Esophagus muscularis mucosa (tissue), 4 donors: ENCODE data around the gene PLSCR4. TPM values are rescaled to one million over a fixed set of nuclear protein-coding genes. Genes with fewer than 3 reads are reported as not detected.

Source experiments
- DNase-seq: peaks from one replicate; pipeline ENCODE4 v3.0.0-alpha.2; 2017; ENCODE audit errors: extremely low spot score
- H3K27ac ChIP-seq, 4 donors: fragments of 200-600 bp; sonication (generic); replicated peaks in 1 of 4; 1 replicate in 3 of 4; 2 replicates in 1 of 4; pipeline ENCODE4 v1.5.1; 2016 to 2019; ENCODE audit warnings: mild to moderate bottlenecking in 1 of 4
- H3K27me3 ChIP-seq, 4 donors: fragments of 200-600 bp; sonication (generic); one replicate each; pipeline versions ENCODE4 v1.5.1 to v1.6.0; 2016 to 2019
- H3K36me3 ChIP-seq, 4 donors: fragments of 200-600 bp; sonication (generic); one replicate each; pipeline ENCODE4 v1.5.1; 2016 to 2019
- H3K4me1 ChIP-seq, 4 donors: fragments of 200-600 bp; sonication (generic); one replicate each; pipeline ENCODE4 v1.5.1; 2016 to 2019
- H3K4me3 ChIP-seq, 4 donors: fragments of 200-600 bp; sonication (generic); 1 replicate in 2 of 4; 2 replicates in 2 of 4; pipeline ENCODE4 v1.5.1; 2016 to 2019; ENCODE audit warnings: mild to moderate bottlenecking in 4 of 4, moderate library complexity in 1 of 4
- H3K9me3 ChIP-seq, 4 donors: fragments of 200-600 bp; sonication (generic); 1 replicate in 3 of 4; 2 replicates in 1 of 4; pipeline ENCODE4 v1.5.1; 2016 to 2019
- EP300 ChIP-seq: sonication (generic); formaldehyde crosslinking; IDR thresholded peaks from one replicate; pipeline ENCODE4 v1.6.1; 2017; ENCODE audit warnings: antibody characterized with exemption
- POLR2A ChIP-seq: fragments of 450-650 bp; IDR thresholded peaks from one replicate; pipeline ENCODE4 v1.6.1; 2017; ENCODE audit warnings: antibody characterized with exemption, moderate library complexity, mild to moderate bottlenecking, low read depth
- POLR2AphosphoS5 ChIP-seq, 2 donors: sonication (generic); formaldehyde crosslinking; IDR thresholded peaks; one replicate each; pipeline ENCODE4 v1.6.1; 2017; ENCODE audit warnings: antibody characterized with exemption in 2 of 2
- WGBS: methylation state at CpG from one replicate; pipeline ENCODE4 v1.1.5; 2018; 5-methylcytosine and 5-hydroxymethylcytosine counted together
- intact Hi-C: fragments of 100-400 bp; cut with DNase I; formaldehyde crosslinking; loops from one replicate; pipeline ENCODE4 v1.15.1; 2023
- total RNA-seq, 4 donors: library from RNA; depleted of rRNA; stranded (reverse); fragments of >200 nt; gene quantifications; one replicate each; pipeline versions ENCODE4 v1.1.0 to v1.2.1, GENCODE V29; 2016
- TF ChIP-seq, protein P1 (sequence below), 3 experiments: fragments of 200-600 bp in 2 of 3; fragments of 450-650 bp in 1 of 3; sonication (generic) in 2 of 3; IDR thresholded peaks; one replicate each; pipeline ENCODE4 v1.5.1; 2017 to 2019; ENCODE audit warnings: antibody characterized with exemption in 3 of 3, mild to moderate bottlenecking in 2 of 3, moderate library complexity in 1 of 3

PLSCR4 gene
- total RNA-seq, 4 donors from 2014 or later, result 43.5 to 71.4 (median 63.0) TPM

DNA sequence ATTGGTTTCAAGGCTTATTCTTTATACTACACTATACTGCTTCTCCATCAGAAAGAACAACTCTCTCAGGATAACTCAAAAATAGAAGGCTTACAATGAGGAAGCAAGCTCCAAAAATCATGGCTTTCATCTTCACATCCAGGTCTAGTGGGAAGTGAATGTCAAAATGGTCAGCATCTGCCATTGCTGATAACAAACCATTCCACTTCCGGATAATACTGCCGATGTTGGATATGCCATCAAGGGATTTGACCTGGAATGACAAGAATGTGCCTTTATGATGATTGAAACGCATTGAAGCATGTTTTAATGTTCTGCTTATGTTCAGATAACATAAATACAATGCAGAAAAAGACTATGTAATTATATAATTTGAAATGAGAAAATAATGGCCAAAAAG lies 55.9 kb downstream of the PLSCR4 start:
- no peak for DNase-seq
- TF ChIP-seq, protein P1, sequence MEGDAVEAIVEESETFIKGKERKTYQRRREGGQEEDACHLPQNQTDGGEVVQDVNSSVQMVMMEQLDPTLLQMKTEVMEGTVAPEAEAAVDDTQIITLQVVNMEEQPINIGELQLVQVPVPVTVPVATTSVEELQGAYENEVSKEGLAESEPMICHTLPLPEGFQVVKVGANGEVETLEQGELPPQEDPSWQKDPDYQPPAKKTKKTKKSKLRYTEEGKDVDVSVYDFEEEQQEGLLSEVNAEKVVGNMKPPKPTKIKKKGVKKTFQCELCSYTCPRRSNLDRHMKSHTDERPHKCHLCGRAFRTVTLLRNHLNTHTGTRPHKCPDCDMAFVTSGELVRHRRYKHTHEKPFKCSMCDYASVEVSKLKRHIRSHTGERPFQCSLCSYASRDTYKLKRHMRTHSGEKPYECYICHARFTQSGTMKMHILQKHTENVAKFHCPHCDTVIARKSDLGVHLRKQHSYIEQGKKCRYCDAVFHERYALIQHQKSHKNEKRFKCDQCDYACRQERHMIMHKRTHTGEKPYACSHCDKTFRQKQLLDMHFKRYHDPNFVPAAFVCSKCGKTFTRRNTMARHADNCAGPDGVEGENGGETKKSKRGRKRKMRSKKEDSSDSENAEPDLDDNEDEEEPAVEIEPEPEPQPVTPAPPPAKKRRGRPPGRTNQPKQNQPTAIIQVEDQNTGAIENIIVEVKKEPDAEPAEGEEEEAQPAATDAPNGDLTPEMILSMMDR (IDR thresholded peaks at IDR 0.05), result no peak
- TF ChIP-seq POLR2A, result no peak
- no peak for TF ChIP-seq EP300
- TF ChIP-seq POLR2AphosphoS5 (IDR thresholded peaks at IDR 0.05), result no peak
- Histone ChIP-seq H3K36me3 (peaks cover 0 to 33% (median 8%) of the 10 kb centered on the region in 4 donors), H3K27me3 (no peaks in the 10 kb centered on the region), H3K4me1 (peaks cover 4 to 24% (median 21%) of the 10 kb centered on the region in 4 donors), H3K9me3 (no peaks in the 10 kb centered on the region), H3K27ac (peak overlapping the region in 2 of 4 donors; percentile 10 to 35), H3K4me3 (no peak overlapping the region)
- WGBS, result 61% methylated on average over 3 of the region's 3 CpGs
- intact Hi-C loops, result no loop called here

DNA sequence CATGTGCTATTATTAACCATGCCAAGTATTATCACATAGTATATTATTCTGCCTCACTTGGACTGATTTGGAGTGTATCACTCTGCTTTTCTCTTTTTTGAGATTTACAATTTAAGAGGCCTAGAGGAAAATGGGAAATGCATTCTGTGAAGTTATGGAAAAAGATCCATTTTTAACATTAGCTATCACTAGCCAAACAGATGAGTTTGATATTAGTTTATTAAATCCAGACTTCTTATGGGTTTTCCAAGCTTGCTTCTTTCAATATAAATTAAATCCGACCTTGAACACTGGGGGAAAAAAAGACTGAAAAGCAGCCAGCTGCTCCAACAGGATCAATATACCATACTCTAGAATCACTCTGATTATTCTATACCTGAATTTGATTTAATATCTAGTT lies 59.9 kb downstream of the PLSCR4 start:
- intact Hi-C loops, result no loop called here
- H3K27me3 ChIP-seq, result no peaks in the 10 kb centered on the region
- H3K9me3 ChIP-seq, result no peaks in the 10 kb centered on the region
- no peak overlapping the region for H3K27ac ChIP-seq
- peaks cover 4 to 28% (median 25%) of the 10 kb centered on the region in 4 donors for H3K4me1 ChIP-seq
- peaks cover 0 to 25% (median 9%) of the 10 kb centered on the region in 4 donors for H3K36me3 ChIP-seq
- TF ChIP-seq EP300, result no peak
- no peak for TF ChIP-seq POLR2AphosphoS5 (IDR thresholded peaks at IDR 0.05)
- H3K4me3 ChIP-seq, result no peak overlapping the region
- 79% methylated on average over 1 of the region's 1 CpG for WGBS
- DNase-seq, result no peak

DNA sequence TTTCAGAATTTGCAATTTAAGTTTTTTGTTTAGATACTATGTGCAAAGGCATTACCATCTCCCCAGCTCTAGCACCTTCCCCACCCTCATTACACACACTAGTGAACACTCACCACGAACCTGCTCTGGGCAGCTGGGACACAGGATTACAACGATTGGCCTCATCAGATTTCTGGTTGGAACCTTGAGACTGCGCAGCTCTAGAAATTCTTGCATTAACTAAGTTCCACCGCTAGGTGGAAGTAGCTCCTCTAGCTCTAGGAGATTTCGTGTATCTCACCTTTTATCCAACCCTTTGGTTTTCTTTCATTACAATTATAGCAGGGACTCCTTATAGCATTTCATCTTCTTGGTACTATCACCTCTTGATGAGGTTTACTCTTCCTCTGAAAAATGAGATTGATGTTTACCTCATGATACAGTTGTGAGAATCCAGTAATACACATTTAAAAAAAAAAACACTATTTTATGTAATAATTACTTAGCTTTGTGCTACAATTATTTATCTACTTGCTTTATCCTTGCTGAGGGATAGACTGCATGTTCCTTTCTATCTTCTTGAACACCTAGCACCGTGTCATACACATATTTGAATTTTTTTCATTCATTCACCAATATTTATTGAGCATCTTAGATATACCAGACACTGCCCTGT lies 61.3 kb downstream of the PLSCR4 start:
- no peak for DNase-seq
- TF ChIP-seq POLR2A (no peak), POLR2AphosphoS5 (IDR thresholded peaks at IDR 0.05) (no peak)
- TF ChIP-seq, protein P1 (IDR thresholded peaks at IDR 0.05), result peak; percentile 67 to 78 (median 68)

DNA sequence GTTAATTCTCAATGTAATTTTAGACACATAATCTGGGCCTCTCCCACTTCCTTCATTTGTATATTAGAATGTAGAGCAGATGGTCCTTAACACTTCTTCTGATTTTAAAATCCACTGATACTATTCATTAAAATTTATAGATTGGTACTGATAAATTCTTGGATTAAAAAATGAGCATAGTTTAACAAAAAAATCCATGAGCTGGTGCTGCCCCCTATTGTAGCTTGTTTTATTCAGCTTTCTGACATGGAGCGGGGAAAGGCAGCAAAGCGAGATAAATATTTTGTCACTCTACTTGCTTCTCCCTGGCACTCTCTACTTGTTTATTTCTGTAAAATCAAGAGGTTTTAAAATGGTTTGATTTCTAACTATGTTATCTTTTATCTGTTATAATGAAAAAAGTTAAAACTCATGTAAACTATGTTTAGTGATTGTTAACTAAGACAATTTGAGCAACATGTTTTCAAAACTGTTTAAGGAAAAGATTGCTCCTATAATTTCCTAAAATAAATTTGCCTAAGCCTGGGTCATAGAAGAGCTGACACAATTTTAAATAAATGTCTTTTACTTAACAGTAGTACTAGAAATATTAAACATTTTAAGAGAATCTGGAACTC lies 63.5 kb downstream of the PLSCR4 start:
- WGBS, result 31% methylated on average over 2 of the region's 2 CpGs
- DNase-seq, result no peak
- no peak overlapping the region for H3K4me3 ChIP-seq
- peaks cover 0 to 17% (median 15%) of the 10 kb centered on the region in 4 donors for H3K4me1 ChIP-seq
- TF ChIP-seq, protein P1 (IDR thresholded peaks at IDR 0.05), result peak; percentile 59 to 63 (median 61)
- TF ChIP-seq POLR2AphosphoS5 (IDR thresholded peaks at IDR 0.05), result no peak
- no peaks in the 10 kb centered on the region for H3K9me3 ChIP-seq
- intact Hi-C loops, result loop anchor here (1.0 to 10.0 kb wide), 2 partner anchors 123 to 413 kb away; no protein-coding TSS in a partner anchor
- no peaks in the 10 kb centered on the region for H3K27me3 ChIP-seq
- H3K27ac ChIP-seq, result no peak overlapping the region
- H3K36me3 ChIP-seq, result peaks cover 0 to 4% (median 2%) of the 10 kb centered on the region in 4 donors

More for the DNA sequence above, 61.3 kb downstream of the PLSCR4 start:
- Histone ChIP-seq H3K36me3 (peaks cover 0 to 19% (median 9%) of the 10 kb centered on the region in 4 donors), H3K9me3 (no peaks in the 10 kb centered on the region), H3K4me3 (no peak overlapping the region), H3K27ac (no peak overlapping the region), H3K4me1 (peaks cover 0 to 15% (median 14%) of the 10 kb centered on the region in 4 donors), H3K27me3 (no peaks in the 10 kb centered on the region)
- 9% methylated on average over 6 of the region's 6 CpGs for WGBS
- intact Hi-C loops, result loop anchor here (10.0 kb wide), 1 partner anchor 415 kb away; no protein-coding TSS in a partner anchor

DNA sequence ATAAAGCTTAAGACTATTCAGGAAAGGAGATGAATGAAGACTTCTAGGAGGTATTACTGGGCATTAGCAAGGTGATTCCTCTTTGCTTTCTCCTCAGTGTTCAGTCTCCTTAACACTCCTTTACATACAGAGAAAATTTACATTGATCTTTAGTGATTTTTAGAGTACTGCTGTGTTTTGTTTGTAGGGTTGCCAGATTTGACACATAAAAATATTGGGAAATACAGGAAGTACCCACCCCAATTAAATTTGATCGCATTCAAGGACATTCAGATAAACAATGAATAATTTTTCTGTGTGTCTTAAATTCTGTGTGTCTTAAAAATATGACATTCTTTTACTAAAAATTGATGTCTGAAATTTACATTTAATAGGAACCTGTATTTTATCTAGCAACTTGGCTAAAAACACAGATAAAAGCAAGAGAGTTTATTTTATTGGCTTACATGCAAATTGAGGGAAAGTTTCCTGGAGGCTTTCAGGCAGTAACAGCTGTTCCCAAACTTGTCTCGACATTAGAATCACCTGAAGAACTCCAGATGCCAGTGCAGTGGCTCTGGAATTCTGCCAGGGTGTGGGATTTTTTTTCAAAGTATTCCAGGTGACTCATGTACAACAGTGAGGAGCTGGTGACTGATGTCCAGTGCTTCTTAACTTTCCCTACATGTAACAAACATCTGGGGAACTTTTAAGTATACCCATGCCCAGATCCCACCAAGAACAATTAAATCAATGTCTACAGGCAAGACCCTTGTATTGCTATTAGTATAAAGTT lies 66.5 kb downstream of the PLSCR4 start:
- 51% methylated on average over 2 of the region's 2 CpGs for WGBS
- Histone ChIP-seq H3K4me3 (no peak overlapping the region), H3K27me3 (no peaks in the 10 kb centered on the region), H3K27ac (no peak overlapping the region), H3K9me3 (no peaks in the 10 kb centered on the region), H3K36me3 (peaks cover 0 to 4% (median 0%) of the 10 kb centered on the region in 4 donors), H3K4me1 (peaks cover 0 to 10% (median 5%) of the 10 kb centered on the region in 4 donors)
- no peak for DNase-seq
- peak in 1 of 2 donors; percentile 30 for TF ChIP-seq POLR2AphosphoS5 (IDR thresholded peaks at IDR 0.05)
- TF ChIP-seq EP300, result no peak
- intact Hi-C loops, result loop anchor here (10.0 kb wide), 1 partner anchor 410 kb away; no protein-coding TSS in a partner anchor
